Esophagus muscularis mucosa (tissue), 4 donors: ENCODE measurements around the gene ZNF783. TPM values are rescaled to one million over a fixed set of nuclear protein-coding genes. Genes with fewer than 3 reads are reported as not detected.

ENCODE experiments used
- DNase-seq: peaks from one replicate; pipeline ENCODE4 v3.0.0-alpha.2; 2017; ENCODE audit errors: extremely low spot score
- H3K27ac ChIP-seq, 4 donors: fragments of 200-600 bp; sonication (generic); replicated peaks in 1 of 4; 1 replicate in 3 of 4; 2 replicates in 1 of 4; pipeline ENCODE4 v1.5.1; 2016 to 2019; ENCODE audit warnings: mild to moderate bottlenecking in 1 of 4
- H3K27me3 ChIP-seq, 4 donors: fragments of 200-600 bp; sonication (generic); one replicate each; pipeline versions ENCODE4 v1.5.1 to v1.6.0; 2016 to 2019
- H3K36me3 ChIP-seq, 4 donors: fragments of 200-600 bp; sonication (generic); one replicate each; pipeline ENCODE4 v1.5.1; 2016 to 2019
- H3K4me1 ChIP-seq, 4 donors: fragments of 200-600 bp; sonication (generic); one replicate each; pipeline ENCODE4 v1.5.1; 2016 to 2019
- H3K4me3 ChIP-seq, 4 donors: fragments of 200-600 bp; sonication (generic); 1 replicate in 2 of 4; 2 replicates in 2 of 4; pipeline ENCODE4 v1.5.1; 2016 to 2019; ENCODE audit warnings: mild to moderate bottlenecking in 4 of 4, moderate library complexity in 1 of 4
- H3K9me3 ChIP-seq, 4 donors: fragments of 200-600 bp; sonication (generic); 1 replicate in 3 of 4; 2 replicates in 1 of 4; pipeline ENCODE4 v1.5.1; 2016 to 2019
- EP300 ChIP-seq: sonication (generic); formaldehyde crosslinking; IDR thresholded peaks from one replicate; pipeline ENCODE4 v1.6.1; 2017; ENCODE audit warnings: antibody characterized with exemption
- POLR2A ChIP-seq: fragments of 450-650 bp; IDR thresholded peaks from one replicate; pipeline ENCODE4 v1.6.1; 2017; ENCODE audit warnings: antibody characterized with exemption, moderate library complexity, mild to moderate bottlenecking, low read depth
- POLR2AphosphoS5 ChIP-seq, 2 donors: sonication (generic); formaldehyde crosslinking; IDR thresholded peaks; one replicate each; pipeline ENCODE4 v1.6.1; 2017; ENCODE audit warnings: antibody characterized with exemption in 2 of 2
- WGBS: methylation state at CpG from one replicate; pipeline ENCODE4 v1.1.5; 2018; 5-methylcytosine and 5-hydroxymethylcytosine counted together
- intact Hi-C: fragments of 100-400 bp; cut with DNase I; formaldehyde crosslinking; loops from one replicate; pipeline ENCODE4 v1.15.1; 2023
- total RNA-seq, 4 donors: library from RNA; depleted of rRNA; stranded (reverse); fragments of >200 nt; gene quantifications; one replicate each; pipeline versions ENCODE4 v1.1.0 to v1.2.1, GENCODE V29; 2016
- TF ChIP-seq, protein P1 (sequence below), 3 experiments: fragments of 200-600 bp in 2 of 3; fragments of 450-650 bp in 1 of 3; sonication (generic) in 2 of 3; IDR thresholded peaks; one replicate each; pipeline ENCODE4 v1.5.1; 2017 to 2019; ENCODE audit warnings: antibody characterized with exemption in 3 of 3, mild to moderate bottlenecking in 2 of 3, moderate library complexity in 1 of 3

The ZNF783 gene
- total RNA-seq, 4 donors from 2014 or later = 8.4 to 12.2 (median 11.9) TPM

DNA sequence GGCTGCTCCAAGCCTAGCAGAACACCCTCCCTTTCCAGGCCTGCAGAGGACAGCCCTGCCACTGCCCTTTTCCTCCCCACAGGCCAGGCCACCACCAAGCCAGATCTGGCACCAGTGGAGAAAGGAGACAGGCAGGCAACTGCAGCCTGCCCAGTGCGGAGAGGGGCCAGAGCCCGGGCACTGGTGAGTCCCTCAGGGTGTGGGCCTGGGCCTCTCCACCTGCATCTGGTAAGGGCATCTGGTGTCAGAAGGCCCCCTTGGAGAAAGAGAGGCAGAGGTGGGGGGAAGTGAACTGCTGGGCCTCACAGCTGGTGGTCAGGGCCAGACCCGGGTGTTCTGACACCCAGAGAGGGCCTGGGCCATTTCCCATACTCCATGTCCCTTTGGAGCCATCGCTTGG is 27.9 kb downstream of the ZNF783 start:
- Histone ChIP-seq H3K4me1 (peaks cover 8 to 14% (median 13%) of the 10 kb centered on the region in 4 donors), H3K27ac (no peak overlapping the region), H3K27me3 (no peaks in the 10 kb centered on the region), H3K4me3 (no peak overlapping the region), H3K9me3 (no peaks in the 10 kb centered on the region), H3K36me3 (peaks cover 23 to 73% (median 45%) of the 10 kb centered on the region in 4 donors)
- DNase-seq = no peak
- intact Hi-C loops = loop anchor here (10.0 kb wide), 1 partner anchor 135 kb away; no protein-coding TSS in a partner anchor
- 92% methylated on average over 3 of the region's 4 CpGs for WGBS
- no peak for TF ChIP-seq POLR2A
- no peak for TF ChIP-seq POLR2AphosphoS5 (IDR thresholded peaks at IDR 0.05)
- TF ChIP-seq, protein P1, sequence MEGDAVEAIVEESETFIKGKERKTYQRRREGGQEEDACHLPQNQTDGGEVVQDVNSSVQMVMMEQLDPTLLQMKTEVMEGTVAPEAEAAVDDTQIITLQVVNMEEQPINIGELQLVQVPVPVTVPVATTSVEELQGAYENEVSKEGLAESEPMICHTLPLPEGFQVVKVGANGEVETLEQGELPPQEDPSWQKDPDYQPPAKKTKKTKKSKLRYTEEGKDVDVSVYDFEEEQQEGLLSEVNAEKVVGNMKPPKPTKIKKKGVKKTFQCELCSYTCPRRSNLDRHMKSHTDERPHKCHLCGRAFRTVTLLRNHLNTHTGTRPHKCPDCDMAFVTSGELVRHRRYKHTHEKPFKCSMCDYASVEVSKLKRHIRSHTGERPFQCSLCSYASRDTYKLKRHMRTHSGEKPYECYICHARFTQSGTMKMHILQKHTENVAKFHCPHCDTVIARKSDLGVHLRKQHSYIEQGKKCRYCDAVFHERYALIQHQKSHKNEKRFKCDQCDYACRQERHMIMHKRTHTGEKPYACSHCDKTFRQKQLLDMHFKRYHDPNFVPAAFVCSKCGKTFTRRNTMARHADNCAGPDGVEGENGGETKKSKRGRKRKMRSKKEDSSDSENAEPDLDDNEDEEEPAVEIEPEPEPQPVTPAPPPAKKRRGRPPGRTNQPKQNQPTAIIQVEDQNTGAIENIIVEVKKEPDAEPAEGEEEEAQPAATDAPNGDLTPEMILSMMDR (IDR thresholded peaks at IDR 0.05) = no peak
- no peak for TF ChIP-seq EP300

DNA sequence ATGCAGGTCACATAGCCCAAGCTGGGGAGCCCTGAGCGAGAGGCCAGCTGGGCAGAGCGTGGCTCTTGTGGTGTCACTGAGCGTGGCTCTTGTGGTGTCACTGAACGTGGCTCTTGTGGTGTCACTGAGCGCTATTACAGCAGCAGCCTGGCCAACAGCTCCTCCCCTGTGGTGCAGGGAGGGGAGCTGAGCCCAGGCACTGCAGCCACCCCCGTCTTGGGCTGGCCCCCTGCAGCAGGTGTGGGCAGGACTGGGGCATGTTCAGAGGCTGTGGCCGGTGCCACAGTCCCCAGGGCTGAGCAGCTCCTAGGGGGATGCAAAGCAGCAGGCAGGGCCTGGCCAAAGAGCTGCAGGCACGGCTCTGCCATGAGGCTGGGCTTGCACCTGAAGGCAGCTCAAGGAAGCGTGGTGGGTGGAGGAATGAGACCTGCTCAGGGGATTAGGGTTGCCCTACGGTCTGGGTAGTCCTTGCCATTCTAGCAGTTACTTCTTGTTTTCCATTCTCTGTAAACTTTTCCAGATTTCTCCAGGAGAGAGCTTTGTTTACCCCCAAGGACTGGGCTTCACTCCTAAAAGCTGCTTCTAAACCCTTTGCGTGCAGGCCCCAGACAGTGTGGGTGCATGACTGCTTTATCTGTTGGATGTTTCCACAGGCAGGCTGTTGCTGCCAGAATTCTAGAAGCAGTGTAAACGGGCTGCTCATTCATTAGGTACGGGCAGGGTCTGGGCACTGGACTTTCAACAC is 29.2 kb downstream of the ZNF783 start:
- 85% methylated on average over 9 of the region's 13 CpGs for WGBS
- intact Hi-C loops = no loop called here
- no peak for DNase-seq
- H3K27me3 ChIP-seq = no peaks in the 10 kb centered on the region
- no peak overlapping the region for H3K4me3 ChIP-seq
- peaks cover 0 to 1% (median under 1%) of the 10 kb centered on the region in 4 donors for H3K4me1 ChIP-seq
- H3K27ac ChIP-seq = no peak overlapping the region
- H3K9me3 ChIP-seq = no peaks in the 10 kb centered on the region
- H3K36me3 ChIP-seq = peaks cover 27 to 87% (median 53%) of the 10 kb centered on the region in 4 donors
- TF ChIP-seq EP300 (no peak), POLR2A (no peak), POLR2AphosphoS5 (IDR thresholded peaks at IDR 0.05) (no peak)
- TF ChIP-seq, protein P1 (IDR thresholded peaks at IDR 0.05) = no peak

DNA sequence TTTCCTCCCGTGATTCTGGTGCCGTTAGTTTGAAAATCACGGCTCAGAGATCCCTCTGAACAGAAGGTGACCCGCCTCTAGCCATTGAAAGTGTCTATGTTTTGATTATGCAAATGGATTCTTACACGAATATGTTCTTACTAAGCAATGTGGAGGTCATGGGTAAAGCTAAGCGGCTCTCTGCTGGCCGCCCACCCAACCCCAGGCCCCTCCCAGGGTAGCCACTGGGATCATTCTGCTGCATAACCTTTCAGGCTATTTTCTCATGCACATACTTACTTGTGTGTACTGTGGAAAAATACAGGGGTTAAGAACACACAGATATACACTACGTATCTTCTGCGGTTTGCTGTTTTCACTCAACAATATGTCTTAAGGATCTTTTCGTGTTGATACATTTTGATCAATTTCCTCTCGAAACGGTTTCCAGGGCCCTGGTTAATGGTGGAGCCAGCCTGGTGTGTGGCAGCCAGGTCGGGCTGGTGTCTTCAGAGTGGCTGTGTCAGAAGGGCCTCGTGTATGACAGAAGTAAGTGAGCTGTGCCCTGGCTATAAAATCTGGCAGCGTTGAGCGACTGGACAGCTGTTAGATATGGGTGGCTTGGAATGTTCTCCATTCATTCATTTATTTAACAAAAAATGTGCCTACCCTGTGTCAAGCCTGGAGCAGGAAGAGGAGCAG is 29.9 kb downstream of the ZNF783 start:
- no peak overlapping the region for H3K27ac ChIP-seq
- peaks cover 27 to 93% (median 55%) of the 10 kb centered on the region in 4 donors for H3K36me3 ChIP-seq
- no peaks in the 10 kb centered on the region for H3K27me3 ChIP-seq
- no peaks in the 10 kb centered on the region for H3K9me3 ChIP-seq
- 93% methylated on average over 12 of the region's 16 CpGs for WGBS
- no peak overlapping the region for H3K4me3 ChIP-seq
- DNase-seq = no peak
- no peak for TF ChIP-seq POLR2AphosphoS5 (IDR thresholded peaks at IDR 0.05)
- no peak for TF ChIP-seq EP300
- TF ChIP-seq, protein P1 (IDR thresholded peaks at IDR 0.05) = no peak
- no peak for TF ChIP-seq POLR2A
- no peaks in the 10 kb centered on the region for H3K4me1 ChIP-seq
- intact Hi-C loops = no loop called here

DNA sequence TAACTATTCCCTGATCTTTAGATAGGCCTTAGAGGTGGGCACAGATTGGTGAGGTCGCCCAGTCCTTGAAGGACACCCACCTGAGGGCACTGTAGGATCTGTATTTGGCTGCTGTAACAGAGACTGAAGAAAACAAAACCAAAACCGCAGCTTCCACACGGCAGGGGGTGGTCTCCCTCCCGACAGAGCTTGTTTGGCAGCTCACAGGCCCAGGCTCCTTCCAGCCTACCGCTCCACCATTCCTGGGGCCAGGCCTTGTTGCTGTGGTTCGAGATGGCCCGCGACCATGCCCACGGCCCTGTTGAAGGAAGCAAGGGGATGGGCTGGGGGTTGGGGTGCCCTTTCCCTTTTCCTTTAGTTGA is 30.4 kb downstream of the ZNF783 start:
- no peak for DNase-seq
- H3K4me3 ChIP-seq = no peak overlapping the region
- no peaks in the 10 kb centered on the region for H3K27me3 ChIP-seq
- H3K9me3 ChIP-seq = no peaks in the 10 kb centered on the region
- 85% methylated on average over 9 of the region's 9 CpGs for WGBS
- no peaks in the 10 kb centered on the region for H3K4me1 ChIP-seq
- TF ChIP-seq POLR2AphosphoS5 (IDR thresholded peaks at IDR 0.05) (no peak), POLR2A (no peak), EP300 (no peak)
- TF ChIP-seq, protein P1 (IDR thresholded peaks at IDR 0.05) = no peak
- H3K27ac ChIP-seq = no peak overlapping the region
- H3K36me3 ChIP-seq = peaks cover 27 to 92% (median 55%) of the 10 kb centered on the region in 4 donors
- intact Hi-C loops = no loop called here
